ENCODE data around the gene SLC38A8. TPM values are rescaled to one million over a fixed set of nuclear protein-coding genes. Genes with fewer than 3 reads are reported as not detected.
A peak's percentile ranks its signal among the peaks of the same experiment; 100 is the strongest.

SLC38A8 gene
- total RNA-seq, 2 donors from 2014 or later, result not detected

DNA sequence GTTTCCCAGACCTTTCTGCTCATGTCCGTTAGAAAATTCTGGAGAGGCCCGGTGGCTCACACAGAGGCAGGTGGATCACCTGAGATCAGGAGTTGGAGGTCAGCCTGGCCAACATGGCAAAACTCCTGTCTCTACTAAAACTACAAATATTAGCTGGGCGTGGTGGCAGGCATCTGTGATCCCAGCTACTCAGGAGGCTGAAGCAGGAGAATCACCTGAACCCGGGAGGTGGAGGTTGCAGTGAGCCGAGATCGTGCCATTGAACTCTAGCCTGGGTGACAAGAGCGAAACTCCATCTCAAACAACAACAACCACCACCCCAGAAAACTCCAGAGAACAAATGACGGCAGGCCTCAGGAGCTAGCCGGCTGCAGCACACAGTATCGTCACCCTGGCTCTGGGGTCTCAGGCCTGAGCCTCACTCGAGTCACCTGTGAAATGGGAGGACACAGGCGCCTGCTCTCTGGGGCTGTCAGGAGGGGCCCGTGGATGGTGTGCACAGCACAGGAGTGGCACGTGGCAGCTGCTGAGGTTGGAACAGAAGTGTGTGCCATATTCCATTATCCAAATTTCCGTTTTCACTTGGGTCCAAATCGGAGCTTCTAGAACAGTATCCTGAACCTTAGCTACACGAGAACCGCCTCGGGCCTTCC lies 3.3 kb upstream of the SLC38A8 start:
- H3K4me1 ChIP-seq (ENCODE audit: control insufficient read depth, insufficient read depth, low read length), result peaks cover 23% of the 10 kb centered on the region
- H3K9ac ChIP-seq (ENCODE audit: extremely low read depth, low read length, poor library complexity, severe bottlenecking), result no peak overlapping the region
- 93 to 96% methylated on average over 12 to 19 of the region's 19 CpGs for WGBS, 2 experiments (ENCODE audit: insufficient coverage in 1 of 2, insufficient read length in 1 of 2)
- no peak overlapping the region for H3K4me3 ChIP-seq (ENCODE audit: low read length)
- H3K27me3 ChIP-seq (ENCODE audit: control insufficient read depth, insufficient read depth, low read length, poor library complexity, severe bottlenecking), result peaks cover 22% of the 10 kb centered on the region
- peaks cover 36% of the 10 kb centered on the region for H3K27me3 Mint-ChIP-seq (ENCODE audit: insufficient read depth)
- H3K36me3 ChIP-seq (ENCODE audit: control insufficient read depth, insufficient read depth, low read length), result no peaks in the 10 kb centered on the region
- no peak overlapping the region for H3K27ac Mint-ChIP-seq
- H3K9me3 Mint-ChIP-seq, result no peaks in the 10 kb centered on the region
- peaks cover 8% of the 10 kb centered on the region for H3K36me3 Mint-ChIP-seq (ENCODE audit: low read depth)
- peaks cover 41% of the 10 kb centered on the region for H3K4me1 Mint-ChIP-seq
- TF ChIP-seq, protein P1, sequence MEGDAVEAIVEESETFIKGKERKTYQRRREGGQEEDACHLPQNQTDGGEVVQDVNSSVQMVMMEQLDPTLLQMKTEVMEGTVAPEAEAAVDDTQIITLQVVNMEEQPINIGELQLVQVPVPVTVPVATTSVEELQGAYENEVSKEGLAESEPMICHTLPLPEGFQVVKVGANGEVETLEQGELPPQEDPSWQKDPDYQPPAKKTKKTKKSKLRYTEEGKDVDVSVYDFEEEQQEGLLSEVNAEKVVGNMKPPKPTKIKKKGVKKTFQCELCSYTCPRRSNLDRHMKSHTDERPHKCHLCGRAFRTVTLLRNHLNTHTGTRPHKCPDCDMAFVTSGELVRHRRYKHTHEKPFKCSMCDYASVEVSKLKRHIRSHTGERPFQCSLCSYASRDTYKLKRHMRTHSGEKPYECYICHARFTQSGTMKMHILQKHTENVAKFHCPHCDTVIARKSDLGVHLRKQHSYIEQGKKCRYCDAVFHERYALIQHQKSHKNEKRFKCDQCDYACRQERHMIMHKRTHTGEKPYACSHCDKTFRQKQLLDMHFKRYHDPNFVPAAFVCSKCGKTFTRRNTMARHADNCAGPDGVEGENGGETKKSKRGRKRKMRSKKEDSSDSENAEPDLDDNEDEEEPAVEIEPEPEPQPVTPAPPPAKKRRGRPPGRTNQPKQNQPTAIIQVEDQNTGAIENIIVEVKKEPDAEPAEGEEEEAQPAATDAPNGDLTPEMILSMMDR (conservative IDR thresholded peaks at IDR 0.05), result no peak
- H3K4me3 Mint-ChIP-seq, result no peak overlapping the region
- no peaks in the 10 kb centered on the region for H3K9me3 ChIP-seq (ENCODE audit: control insufficient read depth, low read length)
- H3K27ac ChIP-seq (ENCODE audit: low read depth, low read length), result no peak overlapping the region
- no peak for DNase-seq

DNA sequence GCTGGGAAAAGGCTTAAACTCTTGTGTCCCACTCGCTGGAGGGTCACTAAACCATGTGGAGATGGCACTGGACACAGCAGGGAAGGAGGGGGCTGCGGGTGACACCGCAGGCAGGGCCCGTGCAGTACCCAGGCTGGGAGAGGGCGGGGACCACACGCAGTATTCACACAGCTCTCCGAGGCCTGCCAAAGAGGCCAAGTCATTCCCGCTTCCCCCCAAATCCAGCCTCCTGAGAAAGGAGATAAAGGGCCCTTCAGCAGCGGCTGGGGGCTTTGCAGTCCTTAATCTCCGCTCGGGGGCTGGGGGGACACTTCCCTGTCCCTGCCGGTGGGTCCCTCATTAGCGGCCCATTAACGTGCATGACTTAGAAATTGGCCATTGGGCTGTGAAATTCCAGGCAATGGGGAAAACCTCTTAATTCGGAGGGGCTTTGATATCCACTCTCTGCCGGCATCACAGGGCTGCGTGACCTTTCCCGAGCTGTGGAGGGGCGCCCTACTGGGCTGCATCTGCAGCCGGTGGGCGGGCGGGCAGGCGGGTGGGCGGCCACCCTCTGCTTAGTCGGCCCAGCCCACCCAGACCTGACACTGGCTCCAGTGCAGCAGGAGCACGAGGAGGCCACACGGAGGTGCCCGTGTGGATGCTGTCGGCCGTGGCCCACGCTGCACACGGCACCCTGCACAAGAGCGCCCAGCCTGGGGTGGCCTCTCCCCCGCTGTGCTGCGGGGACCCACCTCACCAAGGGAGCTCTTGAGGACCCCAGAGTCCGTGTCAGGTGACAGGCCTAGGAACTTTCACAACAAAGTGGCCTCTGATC lies 2.6 kb upstream of the SLC38A8 start:
- DNase-seq, result peak; percentile 87
- peaks cover 41% of the 10 kb centered on the region for H3K4me1 Mint-ChIP-seq
- H3K4me1 ChIP-seq (ENCODE audit: control insufficient read depth, insufficient read depth, low read length), result peaks cover 23% of the 10 kb centered on the region
- 68 to 71% methylated on average over 25 to 36 of the region's 36 CpGs for WGBS, 2 experiments (ENCODE audit: insufficient coverage in 1 of 2, insufficient read length in 1 of 2)
- no peak overlapping the region for H3K27ac Mint-ChIP-seq
- H3K9me3 Mint-ChIP-seq, result no peaks in the 10 kb centered on the region
- H3K4me3 ChIP-seq (ENCODE audit: low read length), result no peak overlapping the region
- H3K36me3 Mint-ChIP-seq (ENCODE audit: low read depth), result peaks cover 6% of the 10 kb centered on the region
- H3K36me3 ChIP-seq (ENCODE audit: control insufficient read depth, insufficient read depth, low read length), result no peaks in the 10 kb centered on the region
- H3K4me3 Mint-ChIP-seq, result no peak overlapping the region
- H3K27me3 ChIP-seq (ENCODE audit: control insufficient read depth, insufficient read depth, low read length, poor library complexity, severe bottlenecking), result peaks cover 30% of the 10 kb centered on the region
- H3K9me3 ChIP-seq (ENCODE audit: control insufficient read depth, low read length), result no peaks in the 10 kb centered on the region
- H3K9ac ChIP-seq (ENCODE audit: extremely low read depth, low read length, poor library complexity, severe bottlenecking), result no peak overlapping the region
- TF ChIP-seq, protein P1 (conservative IDR thresholded peaks at IDR 0.05), result no peak
- H3K27me3 Mint-ChIP-seq (ENCODE audit: insufficient read depth), result peaks cover 43% of the 10 kb centered on the region
- H3K27ac ChIP-seq (ENCODE audit: low read depth, low read length), result no peak overlapping the region

DNA sequence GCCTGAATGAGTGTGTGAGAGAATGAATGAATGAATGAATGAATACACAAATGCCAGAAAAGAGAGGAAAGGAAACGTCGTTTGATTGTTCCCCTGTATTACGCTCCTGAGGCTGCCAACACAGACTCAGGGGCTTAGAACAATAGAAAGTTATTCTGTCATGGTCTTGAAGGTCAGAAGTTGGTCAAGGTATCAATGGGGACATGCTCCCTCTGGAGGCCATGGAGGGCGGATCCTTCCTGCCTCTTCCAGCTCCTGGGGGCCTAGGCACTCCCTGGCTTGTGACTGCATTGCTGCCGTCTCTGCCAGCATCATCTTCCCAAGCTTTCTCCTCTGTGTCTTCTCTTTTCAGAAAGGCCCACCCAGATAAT lies 1.5 kb upstream of the SLC38A8 start:
- peaks cover 52% of the 10 kb centered on the region for H3K27me3 Mint-ChIP-seq (ENCODE audit: insufficient read depth)
- no peaks in the 10 kb centered on the region for H3K9me3 Mint-ChIP-seq
- no peak overlapping the region for H3K9ac ChIP-seq (ENCODE audit: extremely low read depth, low read length, poor library complexity, severe bottlenecking)
- H3K36me3 ChIP-seq (ENCODE audit: control insufficient read depth, insufficient read depth, low read length), result no peaks in the 10 kb centered on the region
- H3K4me3 Mint-ChIP-seq, result no peak overlapping the region
- H3K27ac Mint-ChIP-seq, result no peak overlapping the region
- peaks cover 21% of the 10 kb centered on the region for H3K4me1 ChIP-seq (ENCODE audit: control insufficient read depth, insufficient read depth, low read length)
- TF ChIP-seq, protein P1 (conservative IDR thresholded peaks at IDR 0.05), result peak; percentile 82
- 49 to 59% methylated on average over 5 of the region's 5 CpGs for WGBS, 2 experiments (ENCODE audit: insufficient coverage in 1 of 2, insufficient read length in 1 of 2)
- H3K9me3 ChIP-seq (ENCODE audit: control insufficient read depth, low read length), result no peaks in the 10 kb centered on the region
- peaks cover 39% of the 10 kb centered on the region for H3K4me1 Mint-ChIP-seq
- no peak overlapping the region for H3K4me3 ChIP-seq (ENCODE audit: low read length)
- no peak overlapping the region for H3K27ac ChIP-seq (ENCODE audit: low read depth, low read length)
- peak; percentile 84 for DNase-seq
- H3K27me3 ChIP-seq (ENCODE audit: control insufficient read depth, insufficient read depth, low read length, poor library complexity, severe bottlenecking), result peaks cover 39% of the 10 kb centered on the region
- no peaks in the 10 kb centered on the region for H3K36me3 Mint-ChIP-seq (ENCODE audit: low read depth)
